ENCODE results near the gene THAP4. TPM values are rescaled to one million over a fixed set of nuclear protein-coding genes. Genes with fewer than 3 reads are reported as not detected.

The THAP4 gene
- total RNA-seq, 1 donor from 2014 or later: 50.1 TPM

DNA sequence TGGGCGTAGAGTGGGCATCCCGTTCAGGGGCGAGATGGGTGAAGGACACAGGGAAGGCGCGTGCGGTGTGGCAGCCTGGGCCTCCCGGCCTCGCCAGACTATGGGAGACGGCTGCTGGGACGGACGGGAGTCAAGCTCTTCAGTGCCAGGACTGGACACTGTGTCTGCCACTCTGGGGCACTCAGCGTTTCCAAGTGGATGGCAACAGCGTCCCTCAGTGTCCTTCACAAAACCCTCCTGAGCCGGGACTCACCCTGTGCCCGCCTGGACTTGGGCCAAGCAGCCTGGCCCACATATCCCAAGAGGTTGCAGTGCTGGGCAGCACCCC is 94.7 kb downstream of the THAP4 start:
- DNase-seq (ENCODE audit: low spot score in 2 of 2, unreplicated experiment in 2 of 2): no peak
- no peak overlapping the region for H3K4me3 Mint-ChIP-seq
- H3K4me1 Mint-ChIP-seq: peaks cover 4% of the 10 kb centered on the region
- TF ChIP-seq, protein P1, sequence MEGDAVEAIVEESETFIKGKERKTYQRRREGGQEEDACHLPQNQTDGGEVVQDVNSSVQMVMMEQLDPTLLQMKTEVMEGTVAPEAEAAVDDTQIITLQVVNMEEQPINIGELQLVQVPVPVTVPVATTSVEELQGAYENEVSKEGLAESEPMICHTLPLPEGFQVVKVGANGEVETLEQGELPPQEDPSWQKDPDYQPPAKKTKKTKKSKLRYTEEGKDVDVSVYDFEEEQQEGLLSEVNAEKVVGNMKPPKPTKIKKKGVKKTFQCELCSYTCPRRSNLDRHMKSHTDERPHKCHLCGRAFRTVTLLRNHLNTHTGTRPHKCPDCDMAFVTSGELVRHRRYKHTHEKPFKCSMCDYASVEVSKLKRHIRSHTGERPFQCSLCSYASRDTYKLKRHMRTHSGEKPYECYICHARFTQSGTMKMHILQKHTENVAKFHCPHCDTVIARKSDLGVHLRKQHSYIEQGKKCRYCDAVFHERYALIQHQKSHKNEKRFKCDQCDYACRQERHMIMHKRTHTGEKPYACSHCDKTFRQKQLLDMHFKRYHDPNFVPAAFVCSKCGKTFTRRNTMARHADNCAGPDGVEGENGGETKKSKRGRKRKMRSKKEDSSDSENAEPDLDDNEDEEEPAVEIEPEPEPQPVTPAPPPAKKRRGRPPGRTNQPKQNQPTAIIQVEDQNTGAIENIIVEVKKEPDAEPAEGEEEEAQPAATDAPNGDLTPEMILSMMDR (IDR thresholded peaks at IDR 0.05; ENCODE audit: unreplicated experiment): no peak
- H3K27ac Mint-ChIP-seq: no peak overlapping the region
- no peaks in the 10 kb centered on the region for H3K9me3 Mint-ChIP-seq
- H3K27me3 Mint-ChIP-seq (ENCODE audit: low read depth): peaks cover 20% of the 10 kb centered on the region
- H3K36me3 Mint-ChIP-seq: no peaks in the 10 kb centered on the region

DNA sequence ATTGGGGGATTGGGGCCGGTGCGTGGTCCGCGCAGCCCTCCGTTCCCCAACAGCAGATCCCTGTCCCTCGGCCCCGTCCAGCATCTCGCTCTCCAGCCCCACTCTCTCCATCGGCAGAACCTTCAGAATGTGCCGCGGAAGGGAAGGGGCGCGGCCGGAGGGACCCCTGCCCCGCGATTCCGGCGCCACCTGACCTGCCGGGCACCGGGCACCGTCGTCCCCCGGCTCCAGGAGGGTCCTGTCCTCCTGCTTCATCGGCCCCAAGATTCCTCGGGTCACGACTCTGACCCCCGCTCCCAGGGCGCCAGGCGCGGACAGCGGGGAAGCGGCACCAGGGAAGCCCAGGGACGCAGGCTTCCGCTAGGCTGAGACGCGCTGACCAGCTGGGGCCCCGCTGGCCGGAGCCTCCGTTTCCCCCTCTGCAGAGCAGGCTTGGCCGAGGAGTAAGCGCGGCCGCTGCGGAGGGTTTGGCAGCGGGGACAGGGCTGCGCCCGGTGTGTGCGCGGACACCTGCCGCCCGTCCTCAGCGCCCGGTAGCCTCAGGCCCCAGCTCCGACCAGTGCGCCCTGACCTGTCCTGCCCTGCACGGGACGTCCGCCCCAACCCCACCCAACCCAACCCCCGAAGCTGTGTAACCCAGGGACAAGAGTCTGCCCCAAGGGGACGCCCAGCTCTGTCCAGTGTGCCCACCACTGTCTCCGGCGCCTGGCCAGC is 95.2 kb downstream of the THAP4 start:
- TF ChIP-seq, protein P1 (IDR thresholded peaks at IDR 0.05; ENCODE audit: unreplicated experiment): no peak
- Mint-ChIP-seq H3K4me3 (peak overlapping the region; percentile 9), H3K27me3 (ENCODE audit: low read depth) (peaks cover 20% of the 10 kb centered on the region), H3K9me3 (no peaks in the 10 kb centered on the region), H3K36me3 (no peaks in the 10 kb centered on the region), H3K4me1 (peaks cover 4% of the 10 kb centered on the region), H3K27ac (no peak overlapping the region)
- DNase-seq (ENCODE audit: low spot score in 2 of 2, unreplicated experiment in 2 of 2): no peak

DNA sequence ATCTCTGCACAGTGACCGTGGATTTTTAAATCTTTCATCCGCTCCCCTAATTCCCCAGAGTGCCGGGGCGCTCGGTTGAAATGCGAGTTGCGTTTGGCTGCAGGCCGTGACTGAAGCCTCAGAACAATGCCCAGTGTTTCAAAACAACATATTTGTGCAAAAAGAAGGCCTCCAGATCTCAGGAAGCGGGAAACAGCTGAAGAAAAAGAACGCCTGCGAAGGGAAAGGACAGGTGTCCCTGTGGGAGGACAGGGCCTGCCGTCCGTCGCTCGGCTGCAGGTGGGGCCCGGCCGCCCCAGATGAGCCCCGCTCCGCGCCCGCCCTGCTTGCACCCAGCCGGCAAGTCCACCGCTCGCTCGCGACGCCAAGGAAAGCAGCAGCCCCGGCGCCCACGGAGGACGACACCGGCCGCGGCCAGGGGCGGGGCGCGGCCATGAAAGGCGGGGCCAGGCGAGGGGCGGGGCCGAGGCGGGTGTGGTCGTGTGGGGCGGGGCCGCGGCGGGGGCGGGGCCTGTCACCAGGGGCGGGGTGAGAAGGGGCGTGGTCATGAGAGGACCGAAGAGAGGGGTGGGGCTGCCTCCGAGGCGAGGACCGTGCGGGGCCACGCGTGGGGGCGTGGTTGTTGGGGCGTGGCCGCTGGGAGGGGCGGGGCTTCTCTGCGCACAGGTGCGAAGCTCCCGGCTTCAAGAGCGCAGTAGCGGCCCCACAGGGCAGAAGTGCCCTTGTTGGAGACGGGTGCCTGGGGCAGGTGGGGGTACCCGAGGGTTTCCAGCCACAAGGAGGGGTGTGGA is 96.0 kb downstream of the THAP4 start:
- peaks cover 20% of the 10 kb centered on the region for H3K27me3 Mint-ChIP-seq (ENCODE audit: low read depth)
- no peaks in the 10 kb centered on the region for H3K9me3 Mint-ChIP-seq
- peak overlapping the region; percentile 57 for H3K27ac Mint-ChIP-seq

DNA sequence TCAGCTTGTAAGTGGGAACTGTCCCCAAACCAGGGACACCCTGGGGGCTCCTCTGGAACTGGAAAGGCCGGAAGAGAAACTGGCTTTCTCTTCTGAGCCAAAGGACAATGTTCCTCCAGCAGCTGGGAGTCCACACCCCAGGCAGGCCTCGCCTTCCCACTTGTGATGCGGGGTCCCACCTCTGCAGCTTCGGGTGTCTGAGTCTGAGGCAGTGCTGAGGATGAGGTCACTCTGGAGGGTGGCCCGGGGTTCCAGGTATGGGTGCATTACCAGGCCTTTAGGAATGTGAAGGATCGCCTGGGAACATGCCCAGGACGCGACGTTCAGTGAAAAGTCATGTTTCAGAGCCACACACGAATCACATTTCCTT is 96.6 kb downstream of the THAP4 start:
- H3K27ac Mint-ChIP-seq: peak overlapping the region; percentile 57

More for the DNA sequence above, 96.0 kb downstream of the THAP4 start:
- DNase-seq (ENCODE audit: low spot score in 2 of 2, unreplicated experiment in 2 of 2): peak in 1 of 2 experiments; percentile 71
- TF ChIP-seq, protein P1 (IDR thresholded peaks at IDR 0.05; ENCODE audit: unreplicated experiment): no peak
- Mint-ChIP-seq H3K4me1 (peaks cover 7% of the 10 kb centered on the region), H3K4me3 (peak overlapping the region; percentile 62), H3K36me3 (no peaks in the 10 kb centered on the region)

DNA sequence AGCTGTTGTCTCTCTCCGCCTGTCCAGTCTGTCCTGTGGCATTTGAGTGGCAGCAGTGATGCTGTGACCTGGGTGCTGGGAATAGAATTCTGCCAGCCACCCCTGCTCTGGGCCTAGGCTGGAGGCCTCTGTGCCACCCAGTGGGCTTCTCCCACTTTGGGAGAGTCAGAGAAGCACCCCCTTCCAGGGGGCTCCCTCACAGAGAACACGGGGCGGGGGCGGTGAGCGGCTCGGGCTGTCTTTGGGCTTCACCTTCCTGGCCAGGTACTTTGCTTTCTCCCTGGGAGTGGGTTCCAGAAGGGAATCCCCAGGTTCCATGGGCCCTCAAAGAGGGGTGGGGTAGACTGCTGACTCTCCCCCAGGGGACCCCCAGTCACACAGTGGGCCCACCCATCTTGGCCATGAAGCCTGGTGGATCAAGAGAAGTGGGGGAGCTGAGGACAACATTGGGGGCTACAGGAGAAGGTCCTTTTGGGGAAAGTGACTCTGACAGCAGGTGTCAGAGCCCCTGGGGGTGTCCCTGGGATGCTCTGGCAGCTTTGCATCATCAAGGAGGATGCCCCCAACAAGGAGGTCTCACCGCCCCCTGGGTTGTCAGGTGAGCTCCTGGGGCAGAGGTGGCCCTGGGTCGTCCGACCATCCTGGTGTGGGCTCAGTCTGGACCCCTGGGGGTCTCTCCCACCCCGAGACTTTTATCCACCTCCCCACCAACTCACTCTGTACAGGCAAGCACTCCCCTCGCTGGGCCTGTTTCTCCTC is 97.2 kb downstream of the THAP4 start:
- Mint-ChIP-seq H3K4me3 (no peak overlapping the region), H3K4me1 (peaks cover 9% of the 10 kb centered on the region), H3K27me3 (ENCODE audit: low read depth) (peaks cover 20% of the 10 kb centered on the region), H3K27ac (no peak overlapping the region), H3K9me3 (no peaks in the 10 kb centered on the region), H3K36me3 (no peaks in the 10 kb centered on the region)
- no peak for DNase-seq (ENCODE audit: low spot score in 2 of 2, unreplicated experiment in 2 of 2)
- TF ChIP-seq, protein P1 (IDR thresholded peaks at IDR 0.05; ENCODE audit: unreplicated experiment): no peak

More for the DNA sequence above, 96.6 kb downstream of the THAP4 start:
- no peak for DNase-seq (ENCODE audit: low spot score in 2 of 2, unreplicated experiment in 2 of 2)
- H3K9me3 Mint-ChIP-seq: no peaks in the 10 kb centered on the region
- H3K27me3 Mint-ChIP-seq (ENCODE audit: low read depth): peaks cover 20% of the 10 kb centered on the region
- peaks cover 9% of the 10 kb centered on the region for H3K4me1 Mint-ChIP-seq
- H3K4me3 Mint-ChIP-seq: peak overlapping the region; percentile 62
- TF ChIP-seq, protein P1 (IDR thresholded peaks at IDR 0.05; ENCODE audit: unreplicated experiment): no peak
- H3K36me3 Mint-ChIP-seq: no peaks in the 10 kb centered on the region
